Hepatocyte (in vitro differentiated cells): ENCODE data around the gene RERG.

Experiments
- CTCF ChIP-seq: fragments of 200-600 bp; sonication (generic); IDR thresholded peaks from 2 replicates; pipeline ENCODE4 v1.5.1; 2016; ENCODE audit warnings: antibody characterized with exemption, mild to moderate bottlenecking; ENCODE audit not compliant: poor library complexity
- EZH2 ChIP-seq: fragments of 200-600 bp; sonication (generic); IDR thresholded peaks from 2 replicates; pipeline ENCODE4 v1.6.1; 2016; ENCODE audit warnings: antibody characterized with exemption, mild to moderate bottlenecking, borderline replicate concordance

DNA sequence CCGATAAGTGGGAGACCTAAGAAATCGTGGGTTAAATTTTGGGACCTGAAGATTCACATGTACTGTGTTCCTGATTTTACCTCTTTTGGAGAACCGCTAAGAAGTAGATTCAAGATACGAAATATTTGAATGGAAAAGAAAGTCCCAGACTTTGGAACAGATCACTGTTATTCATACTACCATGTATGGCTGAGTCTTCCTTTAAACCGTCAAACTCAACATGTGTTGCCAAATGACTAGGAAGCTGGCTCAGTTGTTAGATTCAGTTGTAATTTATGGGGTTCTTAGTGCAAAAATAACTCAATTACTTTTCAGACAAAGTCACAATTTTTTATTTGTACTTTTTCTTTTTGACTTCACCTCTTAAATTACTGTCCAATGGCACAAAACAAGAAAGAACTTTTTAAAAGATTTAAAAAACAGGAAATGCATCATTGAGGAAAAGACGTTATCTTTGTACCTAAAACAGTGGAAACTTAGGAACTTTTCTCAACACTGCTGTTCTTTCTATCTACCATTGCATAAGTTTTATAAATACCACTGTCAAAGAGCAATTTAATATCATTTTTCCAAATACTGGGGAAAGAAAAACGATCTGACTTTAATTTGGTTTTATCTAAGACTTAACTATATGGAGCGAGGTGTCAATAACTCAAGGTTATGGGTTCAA, 15.7 kb downstream of the RERG start:
- TF ChIP-seq EZH2 (no peak), CTCF (no peak)
